Sigmoid colon (tissue), 7 donors: Measurements from ENCODE around the gene JPH4. TPM values are rescaled to one million over a fixed set of nuclear protein-coding genes. Genes with fewer than 3 reads are reported as not detected.

Experiments used
- DNase-seq: peaks from one replicate; pipeline ENCODE4 v3.0.0-alpha.2; 2019
- H3K27ac ChIP-seq, 4 donors: fragments of 200-600 bp; sonication (generic); one replicate each; pipeline ENCODE4 v1.5.1; 2016 to 2019; ENCODE audit warnings: mild to moderate bottlenecking in 1 of 4
- H3K27me3 ChIP-seq, 3 donors: fragments of 200-600 bp; sonication (generic); one replicate each; pipeline ENCODE4 v1.5.1; 2019; ENCODE audit warnings: mild to moderate bottlenecking in 1 of 3
- H3K36me3 ChIP-seq, 4 donors: fragments of 200-600 bp; sonication (generic); one replicate each; pipeline ENCODE4 v1.5.1; 2016 to 2019
- H3K4me1 ChIP-seq, 4 donors: fragments of 200-600 bp; sonication (generic); one replicate each; pipeline ENCODE4 v1.5.1; 2017 to 2019
- H3K4me3 ChIP-seq, 4 donors: fragments of 200-600 bp; sonication (generic); one replicate each; pipeline ENCODE4 v1.5.1; 2017 to 2019; ENCODE audit warnings: mild to moderate bottlenecking in 2 of 4, moderate library complexity in 1 of 4
- H3K9me3 ChIP-seq, 4 donors: fragments of 200-600 bp in 3 of 4; sonication (generic) in 3 of 4; one replicate each; pipeline versions ENCODE4 v1.5.1 to v1.6.1; 2013 to 2019
- EP300 ChIP-seq, 4 donors: sonication (generic); formaldehyde crosslinking; IDR thresholded peaks; one replicate each; pipeline ENCODE4 v1.6.1; 2017; ENCODE audit warnings: antibody characterized with exemption in 4 of 4
- POLR2A ChIP-seq, 2 donors: fragments of 450-650 bp; IDR thresholded peaks; one replicate each; pipeline ENCODE4 v1.6.1; 2016; ENCODE audit warnings: antibody characterized with exemption in 2 of 2, mild to moderate bottlenecking in 2 of 2, moderate library complexity in 2 of 2
- POLR2AphosphoS5 ChIP-seq, 4 donors: sonication (generic); formaldehyde crosslinking; IDR thresholded peaks; one replicate each; pipeline ENCODE4 v1.6.1; 2017; ENCODE audit warnings: antibody characterized with exemption in 4 of 4
- WGBS, 2 donors: extraction: QIAGEN DNeasy Blood & Tissue Kit; methylation state at CpG; one replicate each; pipeline ENCODE4 v1.1.7; 2013; 5-methylcytosine and 5-hydroxymethylcytosine counted together
- intact Hi-C: fragments of 100-400 bp; cut with DNase I; formaldehyde crosslinking; loops from one replicate; pipeline ENCODE4 v1.15.1; 2023
- polyA plus RNA-seq, 3 donors: library from polyadenylated mRNA; stranded (reverse); fragments of 200-250 nt; gene quantifications; one replicate each; pipeline ENCODE4 v1.2.3, GENCODE V29; 2013
- total RNA-seq, 4 donors: library from RNA; depleted of rRNA; stranded (reverse); fragments of >200 nt; gene quantifications; one replicate each; pipeline ENCODE4 v1.1.0, GENCODE V29; 2016
- TF ChIP-seq, protein P1 (sequence below), 4 experiments: fragments of 450-650 bp in 3 of 4; fragments of 200-600 bp in 1 of 4; IDR thresholded peaks; one replicate each; pipeline ENCODE4 v1.5.1; 2016 to 2019; ENCODE audit warnings: antibody characterized with exemption in 4 of 4, mild to moderate bottlenecking in 3 of 4, moderate library complexity in 2 of 4
- donor health status: healthy with polysubstance abuse.
- donor health status: Bipolar disorder and iron deficiency.
- donor health status: healthy.

The JPH4 gene
- total and polyA plus RNA-seq, 7 donors, result 0.60 to 3.0 (median 1.6) TPM; not detected in 1

DNA sequence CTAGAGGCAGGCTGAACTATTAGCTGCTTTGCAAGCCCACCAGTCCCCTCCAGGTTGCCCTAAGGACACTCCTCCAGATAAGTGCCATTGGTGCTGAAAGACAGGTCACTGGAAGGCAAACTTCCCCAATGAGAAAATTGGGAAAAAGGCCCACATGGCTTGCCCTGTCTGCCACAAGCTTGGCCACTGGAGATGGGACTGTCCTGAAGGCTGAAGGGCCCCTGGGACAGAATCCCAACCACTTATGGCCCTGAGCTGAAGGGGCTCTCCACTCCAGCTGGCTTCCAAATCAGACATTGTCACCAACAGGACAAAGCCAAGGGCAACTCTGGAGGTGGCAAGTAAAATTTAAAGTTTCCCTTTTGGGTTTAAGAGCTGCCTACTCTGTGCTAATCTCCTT is 45.4 kb upstream of the JPH4 start:
- TF ChIP-seq POLR2AphosphoS5 (IDR thresholded peaks at IDR 0.05) (no peak), POLR2A (IDR thresholded peaks at IDR 0.05) (no peak), EP300 (IDR thresholded peaks at IDR 0.05) (no peak)
- TF ChIP-seq, protein P1, sequence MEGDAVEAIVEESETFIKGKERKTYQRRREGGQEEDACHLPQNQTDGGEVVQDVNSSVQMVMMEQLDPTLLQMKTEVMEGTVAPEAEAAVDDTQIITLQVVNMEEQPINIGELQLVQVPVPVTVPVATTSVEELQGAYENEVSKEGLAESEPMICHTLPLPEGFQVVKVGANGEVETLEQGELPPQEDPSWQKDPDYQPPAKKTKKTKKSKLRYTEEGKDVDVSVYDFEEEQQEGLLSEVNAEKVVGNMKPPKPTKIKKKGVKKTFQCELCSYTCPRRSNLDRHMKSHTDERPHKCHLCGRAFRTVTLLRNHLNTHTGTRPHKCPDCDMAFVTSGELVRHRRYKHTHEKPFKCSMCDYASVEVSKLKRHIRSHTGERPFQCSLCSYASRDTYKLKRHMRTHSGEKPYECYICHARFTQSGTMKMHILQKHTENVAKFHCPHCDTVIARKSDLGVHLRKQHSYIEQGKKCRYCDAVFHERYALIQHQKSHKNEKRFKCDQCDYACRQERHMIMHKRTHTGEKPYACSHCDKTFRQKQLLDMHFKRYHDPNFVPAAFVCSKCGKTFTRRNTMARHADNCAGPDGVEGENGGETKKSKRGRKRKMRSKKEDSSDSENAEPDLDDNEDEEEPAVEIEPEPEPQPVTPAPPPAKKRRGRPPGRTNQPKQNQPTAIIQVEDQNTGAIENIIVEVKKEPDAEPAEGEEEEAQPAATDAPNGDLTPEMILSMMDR (IDR thresholded peaks at IDR 0.05), result no peak

DNA sequence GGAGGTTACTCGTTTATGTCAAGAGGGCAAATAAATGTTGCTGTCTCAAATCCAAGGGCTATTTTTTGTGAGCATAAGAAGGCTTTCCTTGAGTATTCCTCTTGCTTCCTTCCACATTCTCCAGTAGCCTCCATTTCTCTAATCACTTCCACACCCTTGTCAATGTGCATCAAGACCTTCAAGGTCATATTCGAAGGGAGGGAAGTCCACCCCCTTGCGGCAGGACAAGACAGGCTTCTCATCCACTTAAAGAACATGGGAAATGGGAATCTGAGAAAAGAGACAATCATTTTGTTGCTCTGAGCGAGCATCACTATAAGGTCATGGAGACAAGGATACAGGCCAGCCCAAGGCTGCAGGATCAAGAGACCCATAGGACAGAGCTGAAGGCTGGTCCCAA is 44.4 kb upstream of the JPH4 start:
- intact Hi-C loops, result no loop called here
- WGBS, 2 donors, result 92 to 94% methylated on average over 4 of the region's 4 CpGs
- TF ChIP-seq POLR2A (IDR thresholded peaks at IDR 0.05) (no peak), EP300 (IDR thresholded peaks at IDR 0.05) (no peak), POLR2AphosphoS5 (IDR thresholded peaks at IDR 0.05) (no peak)
- TF ChIP-seq, protein P1 (IDR thresholded peaks at IDR 0.05), result no peak
- no peaks in the 10 kb centered on the region for H3K9me3 ChIP-seq
- H3K4me3 ChIP-seq, result no peak overlapping the region
- no peaks in the 10 kb centered on the region for H3K4me1 ChIP-seq
- DNase-seq, result no peak
- H3K36me3 ChIP-seq, result no peaks in the 10 kb centered on the region
- H3K27me3 ChIP-seq, result peaks cover 0 to 3% (median 0%) of the 10 kb centered on the region in 3 donors
- H3K27ac ChIP-seq, result no peak overlapping the region

More for the DNA sequence above, 45.4 kb upstream of the JPH4 start:
- H3K27me3 ChIP-seq, result peaks cover 0 to 3% (median 0%) of the 10 kb centered on the region in 3 donors
- H3K4me1 ChIP-seq, result no peaks in the 10 kb centered on the region
- no peak for DNase-seq
- intact Hi-C loops, result no loop called here
- no peak overlapping the region for H3K4me3 ChIP-seq
- no peaks in the 10 kb centered on the region for H3K9me3 ChIP-seq
- no peaks in the 10 kb centered on the region for H3K36me3 ChIP-seq
- no peak overlapping the region for H3K27ac ChIP-seq

- no peak for DNase-seq
- Histone ChIP-seq H3K9me3 (no peaks in the 10 kb centered on the region), H3K27ac (no peak overlapping the region), H3K4me3 (no peak overlapping the region), H3K27me3 (peaks cover 0 to 3% (median 0%) of the 10 kb centered on the region in 3 donors), H3K4me1 (no peaks in the 10 kb centered on the region), H3K36me3 (no peaks in the 10 kb centered on the region)
- WGBS, 2 donors, result 87 to 89% methylated on average over 4 of the region's 4 CpGs
- intact Hi-C loops, result no loop called here
- TF ChIP-seq POLR2A (IDR thresholded peaks at IDR 0.05) (no peak), EP300 (IDR thresholded peaks at IDR 0.05) (no peak), POLR2AphosphoS5 (IDR thresholded peaks at IDR 0.05) (no peak)
- TF ChIP-seq, protein P1 (IDR thresholded peaks at IDR 0.05), result no peak
Observed at GRCh38 chr14:23621932-23622730, 43.5 kb upstream of the JPH4 start.

DNA sequence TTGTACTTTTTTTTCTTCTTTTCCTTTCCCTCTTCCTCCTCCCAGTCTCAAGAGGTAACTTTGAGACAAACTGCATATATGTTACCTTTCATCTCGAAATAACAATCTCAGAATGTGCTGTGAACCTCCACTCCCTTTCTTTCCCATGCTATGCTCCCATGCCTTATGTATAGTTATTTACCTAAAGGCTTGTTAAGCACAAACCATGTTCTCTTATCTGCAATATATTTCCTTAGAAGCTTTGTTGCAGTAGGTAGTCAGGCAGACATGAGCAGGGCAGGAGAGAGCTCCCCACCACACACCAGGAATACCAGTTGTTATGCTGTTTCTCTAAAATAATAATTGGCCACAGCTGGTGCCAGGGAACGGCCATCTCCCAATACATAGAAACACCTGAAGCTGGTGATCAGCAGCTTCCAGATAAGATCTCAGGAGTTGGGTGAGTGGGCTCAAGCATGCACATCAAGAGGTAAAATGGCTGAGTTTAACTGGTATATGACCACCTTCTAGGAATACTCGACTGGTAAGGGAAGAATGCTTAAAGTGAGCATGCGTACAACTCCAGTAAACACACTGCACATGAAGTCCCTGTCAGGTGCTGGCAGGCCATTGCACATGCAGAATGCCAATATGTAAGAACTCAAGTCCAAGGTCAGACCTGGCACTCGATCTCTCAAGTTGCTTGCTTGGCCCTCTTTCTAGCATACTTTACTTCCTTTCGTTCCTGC is 42.8 kb upstream of the JPH4 start:
- Histone ChIP-seq H3K4me3 (no peak overlapping the region), H3K36me3 (no peaks in the 10 kb centered on the region), H3K27me3 (peaks cover 0 to 3% (median 0%) of the 10 kb centered on the region in 3 donors), H3K9me3 (no peaks in the 10 kb centered on the region), H3K27ac (no peak overlapping the region), H3K4me1 (no peaks in the 10 kb centered on the region)
- intact Hi-C loops, result no loop called here
- DNase-seq, result no peak
- no peak for TF ChIP-seq POLR2A (IDR thresholded peaks at IDR 0.05)
- TF ChIP-seq POLR2AphosphoS5 (IDR thresholded peaks at IDR 0.05), result no peak
- TF ChIP-seq, protein P1 (IDR thresholded peaks at IDR 0.05), result no peak
- TF ChIP-seq EP300 (IDR thresholded peaks at IDR 0.05), result no peak
- WGBS, 2 donors, result 17 to 64% methylated on average over 6 of the region's 6 CpGs
